ENCODE data around the gene OXGR1.

OXGR1 gene

GRCh38 chr13:96958286-96958891 lies 35.9 kb downstream of the OXGR1 start:
- TF ChIP-seq, protein P1, sequence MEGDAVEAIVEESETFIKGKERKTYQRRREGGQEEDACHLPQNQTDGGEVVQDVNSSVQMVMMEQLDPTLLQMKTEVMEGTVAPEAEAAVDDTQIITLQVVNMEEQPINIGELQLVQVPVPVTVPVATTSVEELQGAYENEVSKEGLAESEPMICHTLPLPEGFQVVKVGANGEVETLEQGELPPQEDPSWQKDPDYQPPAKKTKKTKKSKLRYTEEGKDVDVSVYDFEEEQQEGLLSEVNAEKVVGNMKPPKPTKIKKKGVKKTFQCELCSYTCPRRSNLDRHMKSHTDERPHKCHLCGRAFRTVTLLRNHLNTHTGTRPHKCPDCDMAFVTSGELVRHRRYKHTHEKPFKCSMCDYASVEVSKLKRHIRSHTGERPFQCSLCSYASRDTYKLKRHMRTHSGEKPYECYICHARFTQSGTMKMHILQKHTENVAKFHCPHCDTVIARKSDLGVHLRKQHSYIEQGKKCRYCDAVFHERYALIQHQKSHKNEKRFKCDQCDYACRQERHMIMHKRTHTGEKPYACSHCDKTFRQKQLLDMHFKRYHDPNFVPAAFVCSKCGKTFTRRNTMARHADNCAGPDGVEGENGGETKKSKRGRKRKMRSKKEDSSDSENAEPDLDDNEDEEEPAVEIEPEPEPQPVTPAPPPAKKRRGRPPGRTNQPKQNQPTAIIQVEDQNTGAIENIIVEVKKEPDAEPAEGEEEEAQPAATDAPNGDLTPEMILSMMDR (conservative IDR thresholded peaks at IDR 0.05): peak; percentile 90
- no peak overlapping the region for H3K27ac ChIP-seq

DNA sequence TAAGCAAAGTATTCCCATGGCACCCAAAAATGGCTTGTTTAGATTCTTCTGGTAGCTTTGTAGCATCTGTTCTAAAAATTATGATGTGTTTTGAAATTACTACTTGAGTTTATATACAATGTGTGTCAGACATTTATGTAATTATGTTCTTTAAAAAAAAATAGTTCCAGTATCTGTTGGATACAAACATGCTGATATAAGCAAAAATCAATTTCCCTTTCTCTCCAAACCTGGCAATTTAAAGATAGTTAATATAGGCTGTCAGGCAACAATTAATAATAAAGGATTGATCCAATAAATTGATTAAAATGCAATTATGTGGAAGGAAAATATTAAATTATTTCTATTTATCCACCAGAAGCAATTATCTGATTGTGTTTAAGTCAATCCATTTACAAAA lies 41.7 kb downstream of the OXGR1 start:
- no peak overlapping the region for H3K27ac ChIP-seq
- TF ChIP-seq, protein P1 (conservative IDR thresholded peaks at IDR 0.05): no peak

- TF ChIP-seq, protein P1 (conservative IDR thresholded peaks at IDR 0.05): no peak
- no peak overlapping the region for H3K27ac ChIP-seq
Observed at GRCh38 chr13:96948127-96948526, 46.1 kb downstream of the OXGR1 start.

- no peak overlapping the region for H3K27ac ChIP-seq
- TF ChIP-seq, protein P1 (conservative IDR thresholded peaks at IDR 0.05): no peak
Observed at GRCh38 chr13:96947343-96947910, 46.8 kb downstream of the OXGR1 start.

DNA sequence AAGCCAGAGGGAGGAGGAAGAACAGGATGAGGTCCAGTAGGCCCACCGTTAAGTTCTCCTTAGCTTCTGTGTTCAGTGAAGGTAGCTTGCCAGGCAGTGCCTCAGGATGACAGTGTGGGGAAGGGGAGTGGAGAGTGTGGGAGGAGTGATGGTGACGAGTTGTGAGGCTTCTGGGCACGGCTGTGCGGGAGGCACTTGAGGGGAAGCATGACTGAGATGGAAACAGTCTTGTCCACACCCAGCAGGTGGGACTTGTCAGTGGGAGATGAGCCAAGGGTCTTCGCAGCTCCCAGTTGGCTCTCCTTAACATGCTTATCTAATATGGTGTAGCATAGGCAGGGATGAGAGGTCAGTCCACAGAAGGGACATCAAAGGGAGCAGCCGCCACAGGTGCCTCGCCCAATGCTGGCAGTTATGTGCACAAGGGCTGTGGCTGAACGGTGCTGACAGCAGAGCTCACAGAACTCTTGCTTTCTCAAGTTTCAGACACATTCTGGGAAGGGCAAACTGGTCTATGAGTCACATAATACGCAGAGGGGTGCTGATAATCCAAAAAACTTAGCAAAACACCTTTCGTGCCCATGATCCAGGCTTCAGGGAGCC lies 47.5 kb downstream of the OXGR1 start:
- TF ChIP-seq, protein P1 (conservative IDR thresholded peaks at IDR 0.05): no peak
- no peak overlapping the region for H3K27ac ChIP-seq

DNA sequence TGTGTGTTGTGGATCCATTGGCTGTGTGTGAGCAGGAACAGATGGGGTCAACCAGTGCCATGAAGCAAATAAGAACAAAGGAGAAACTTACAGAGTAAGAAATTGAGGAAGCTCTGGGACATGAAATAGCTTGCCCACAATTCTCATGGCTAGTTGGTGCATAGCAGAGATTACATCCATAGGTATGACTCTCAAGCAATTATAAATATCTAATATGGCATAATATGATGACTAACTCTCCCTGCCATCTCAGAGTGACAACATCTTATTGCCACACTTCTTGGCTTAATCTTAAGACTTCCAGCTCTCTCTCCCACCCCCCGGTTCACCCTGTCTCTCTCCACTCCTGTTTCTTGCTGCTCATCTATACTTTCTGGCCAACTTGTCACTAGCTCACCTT lies 53.3 kb downstream of the OXGR1 start:
- TF ChIP-seq, protein P1 (conservative IDR thresholded peaks at IDR 0.05): no peak
- H3K27ac ChIP-seq: no peak overlapping the region

- TF ChIP-seq, protein P1 (conservative IDR thresholded peaks at IDR 0.05): no peak
- H3K27ac ChIP-seq: no peak overlapping the region
Observed at GRCh38 chr13:96935901-96936300, 58.4 kb downstream of the OXGR1 start.
